Natural killer cell (primary cell): ENCODE results near the gene ANKH. TPM values are rescaled to one million over a fixed set of nuclear protein-coding genes. Genes with fewer than 3 reads are reported as not detected.

Experiments used
- ATAC-seq, 3 donors: fragments of 150-1000 bp in 2 of 3; fragments of 200-7000 bp in 1 of 3; cut with Tn5 transposase; 1 replicate in 1 of 3; 2 replicates in 2 of 3; pipeline ENCODE4 v1.10.0; 2021; ENCODE audit warnings: mild to moderate bottlenecking in 2 of 3, moderate library complexity in 2 of 3
- DNase-seq, 2 donors: peaks; one replicate each; pipeline versions ENCODE4 v3.0.0 to v3.0.0-alpha.2; 2013 to 2021; ENCODE audit warnings: mixed read lengths in 1 of 2
- H3K27ac ChIP-seq: one replicate; pipeline ENCODE4 v1.5.1; 2013; ENCODE audit warnings: mild to moderate bottlenecking, low read length
- H3K27me3 ChIP-seq: one replicate; pipeline ENCODE4 v1.6.1; 2013; ENCODE audit warnings: low read length; ENCODE audit not compliant: control insufficient read depth, insufficient read depth
- H3K36me3 ChIP-seq: one replicate; pipeline ENCODE4 v1.6.1; 2013; ENCODE audit warnings: low read length; ENCODE audit not compliant: control insufficient read depth, insufficient read depth
- H3K4me1 ChIP-seq: one replicate; pipeline ENCODE4 v1.6.1; 2013; ENCODE audit warnings: low read length; ENCODE audit not compliant: control insufficient read depth, insufficient read depth
- H3K4me3 ChIP-seq: one replicate; pipeline ENCODE4 v1.5.1; 2013; ENCODE audit warnings: low read length
- H3K9me3 ChIP-seq: one replicate; pipeline ENCODE4 v1.6.1; 2013; ENCODE audit warnings: low read length; ENCODE audit not compliant: control insufficient read depth, insufficient read depth
- H3K27ac Mint-ChIP-seq, 2 donors: one replicate each; pipeline ENCODE4 v1.8.0; 2022; ENCODE audit warnings: mild to moderate bottlenecking in 2 of 2, mixed read lengths in 2 of 2, moderate library complexity in 1 of 2
- H3K27me3 Mint-ChIP-seq, 2 donors: one replicate each; pipeline ENCODE4 v1.8.0; 2022; ENCODE audit warnings: low read depth in 2 of 2, mixed read lengths in 2 of 2
- H3K36me3 Mint-ChIP-seq: one replicate; pipeline ENCODE4 v1.8.0; 2022; ENCODE audit warnings: mixed read lengths
- H3K4me1 Mint-ChIP-seq, 2 donors: one replicate each; pipeline ENCODE4 v1.8.0; 2022; ENCODE audit warnings: mixed read lengths in 2 of 2
- H3K4me3 Mint-ChIP-seq: one replicate; pipeline ENCODE4 v1.8.0; 2022; ENCODE audit warnings: mild to moderate bottlenecking, moderate library complexity, mixed read lengths
- H3K9me3 Mint-ChIP-seq, 2 donors: one replicate each; pipeline ENCODE4 v1.8.0; 2022; ENCODE audit warnings: mixed read lengths in 2 of 2
- WGBS: methylation state at CpG from one replicate; pipeline ENCODE4 v1.1.7; 2013; ENCODE audit warnings: missing lambda C conversion rate; ENCODE audit not compliant: insufficient coverage; 5-methylcytosine and 5-hydroxymethylcytosine counted together
- intact Hi-C: fragments of 100-400 bp; cut with micrococcal nuclease; formaldehyde crosslinking; loops from one replicate; pipeline ENCODE4 v1.14.2; 2022
- total RNA-seq, 4 donors: library from RNA; stranded (reverse); fragments of 120-200 nt in 1 of 4; gene quantifications; one replicate each; pipeline versions ENCODE4 v1.2.3 to v1.2.4, GENCODE V29; 2013 to 2022
- TF ChIP-seq, protein P1 (sequence below): fragments of 200-600 bp; IDR thresholded peaks from one replicate; pipeline ENCODE4 v1.8.0; 2022; ENCODE audit warnings: antibody characterized with exemption

ANKH gene
- total RNA-seq, 3 donors from 2014 or later (not counting 1 experiment from before 2014, with no cell fraction given), result 52.9 to 78.0 (median 63.8) TPM

DNA sequence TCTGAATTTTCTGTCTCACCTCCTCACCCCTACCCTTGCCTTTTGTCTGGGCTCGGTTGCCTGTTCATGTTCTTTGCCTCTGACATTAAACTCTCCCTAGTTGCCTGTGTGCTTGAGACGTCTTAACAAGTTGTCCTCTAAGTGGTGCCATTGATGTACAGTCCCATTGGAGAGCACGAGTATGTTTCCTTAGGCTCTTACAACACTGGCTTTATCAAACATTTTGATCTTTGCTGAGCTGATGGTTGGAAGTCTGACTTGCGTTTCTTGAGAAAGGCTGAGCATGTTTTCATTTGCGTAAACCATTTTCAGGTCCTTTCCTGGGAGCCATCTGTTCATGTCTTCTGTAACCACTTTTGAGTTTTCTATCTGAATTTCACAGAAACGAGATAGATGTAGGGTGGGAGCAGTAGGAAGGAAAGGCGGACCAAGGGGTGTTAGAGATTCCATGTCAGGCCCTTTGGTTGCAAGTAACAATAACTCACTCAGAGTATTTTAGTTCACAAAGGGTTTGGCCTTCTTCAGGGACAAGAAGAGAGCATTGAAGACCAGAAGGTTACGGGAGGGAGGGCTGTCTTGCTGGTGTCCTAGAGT is 171.7 kb downstream of the ANKH start:
- Mint-ChIP-seq H3K9me3 (no peaks in the 10 kb centered on the region), H3K27ac (peak overlapping the region; percentile 21 to 29), H3K4me1 (peaks cover 46 to 52% of the 10 kb centered on the region in 2 donors), H3K27me3 (no peaks in the 10 kb centered on the region), H3K4me3 (no peak overlapping the region), H3K36me3 (peaks cover 7% of the 10 kb centered on the region)
- TF ChIP-seq, protein P1, sequence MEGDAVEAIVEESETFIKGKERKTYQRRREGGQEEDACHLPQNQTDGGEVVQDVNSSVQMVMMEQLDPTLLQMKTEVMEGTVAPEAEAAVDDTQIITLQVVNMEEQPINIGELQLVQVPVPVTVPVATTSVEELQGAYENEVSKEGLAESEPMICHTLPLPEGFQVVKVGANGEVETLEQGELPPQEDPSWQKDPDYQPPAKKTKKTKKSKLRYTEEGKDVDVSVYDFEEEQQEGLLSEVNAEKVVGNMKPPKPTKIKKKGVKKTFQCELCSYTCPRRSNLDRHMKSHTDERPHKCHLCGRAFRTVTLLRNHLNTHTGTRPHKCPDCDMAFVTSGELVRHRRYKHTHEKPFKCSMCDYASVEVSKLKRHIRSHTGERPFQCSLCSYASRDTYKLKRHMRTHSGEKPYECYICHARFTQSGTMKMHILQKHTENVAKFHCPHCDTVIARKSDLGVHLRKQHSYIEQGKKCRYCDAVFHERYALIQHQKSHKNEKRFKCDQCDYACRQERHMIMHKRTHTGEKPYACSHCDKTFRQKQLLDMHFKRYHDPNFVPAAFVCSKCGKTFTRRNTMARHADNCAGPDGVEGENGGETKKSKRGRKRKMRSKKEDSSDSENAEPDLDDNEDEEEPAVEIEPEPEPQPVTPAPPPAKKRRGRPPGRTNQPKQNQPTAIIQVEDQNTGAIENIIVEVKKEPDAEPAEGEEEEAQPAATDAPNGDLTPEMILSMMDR, result no peak
- H3K4me1 ChIP-seq, result peaks cover 23% of the 10 kb centered on the region
- WGBS, result 92% methylated on average over 8 of the region's 8 CpGs
- no peaks in the 10 kb centered on the region for H3K9me3 ChIP-seq
- H3K36me3 ChIP-seq, result peaks cover 28% of the 10 kb centered on the region
- DNase-seq, result no peak
- H3K27me3 ChIP-seq, result no peaks in the 10 kb centered on the region
- ATAC-seq, result peak in 1 of 3 donors; percentile 0
- intact Hi-C loops, result no loop called here
- no peak overlapping the region for H3K4me3 ChIP-seq
- H3K27ac ChIP-seq, result no peak overlapping the region

DNA sequence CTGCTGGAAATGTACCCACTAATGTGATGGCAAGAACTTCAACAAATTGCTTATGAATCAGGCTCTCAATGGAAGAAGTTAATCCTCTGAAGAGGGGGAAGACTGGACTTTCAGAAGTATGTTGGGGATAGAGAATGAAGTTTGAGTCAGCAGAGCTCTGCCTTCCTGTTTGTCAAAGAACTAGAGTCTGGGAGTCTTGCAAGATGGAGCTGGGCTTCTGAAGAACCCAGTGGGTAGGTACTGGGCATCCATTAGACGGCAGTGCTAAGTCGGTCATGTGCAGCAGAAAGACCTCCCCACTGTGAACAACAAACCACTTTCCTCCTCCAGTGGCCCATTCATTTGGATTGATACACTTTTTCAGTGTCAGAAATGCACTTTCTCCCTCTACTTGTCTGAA is 172.4 kb downstream of the ANKH start:
- 100% methylated on average over 2 of the region's 2 CpGs for whole genome bisulfite sequencing
- DNase-seq (no peak), ATAC-seq (no peak)
- TF ChIP-seq, protein P1, result no peak
- H3K36me3 ChIP-seq, result peaks cover 34% of the 10 kb centered on the region
- no peaks in the 10 kb centered on the region for H3K9me3 Mint-ChIP-seq
- H3K4me1 Mint-ChIP-seq, result peaks cover 46 to 48% of the 10 kb centered on the region in 2 donors
- intact Hi-C loops, result no loop called here
- H3K36me3 Mint-ChIP-seq, result peaks cover 7% of the 10 kb centered on the region
- no peak overlapping the region for H3K4me3 Mint-ChIP-seq
- peaks cover 23% of the 10 kb centered on the region for H3K4me1 ChIP-seq
- H3K4me3 ChIP-seq, result no peak overlapping the region
- no peak overlapping the region for H3K27ac ChIP-seq
- no peaks in the 10 kb centered on the region for H3K27me3 ChIP-seq
- no peaks in the 10 kb centered on the region for H3K27me3 Mint-ChIP-seq
- H3K27ac Mint-ChIP-seq, result no peak overlapping the region
- H3K9me3 ChIP-seq, result no peaks in the 10 kb centered on the region

DNA sequence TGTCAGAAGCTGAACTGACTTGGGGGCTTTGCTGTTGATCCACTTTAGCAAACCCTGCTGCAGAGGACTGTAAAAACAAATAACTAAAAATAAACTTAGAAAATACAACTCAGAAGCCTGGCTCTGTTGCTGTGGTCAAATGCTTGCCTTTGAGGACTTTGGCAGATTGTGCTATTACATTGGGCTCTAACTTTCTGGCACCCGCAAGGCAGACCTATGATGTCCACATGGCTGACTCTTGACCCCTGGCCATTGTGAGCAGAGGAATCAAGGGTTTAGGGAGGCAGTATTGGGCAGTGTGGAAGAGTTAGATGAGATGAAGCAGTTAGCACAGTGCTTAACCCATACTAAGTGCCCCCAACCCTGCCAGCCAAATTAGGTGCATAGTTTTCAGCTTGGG is 173.1 kb downstream of the ANKH start:
- Histone ChIP-seq H3K27ac (no peak overlapping the region), H3K9me3 (no peaks in the 10 kb centered on the region), H3K27me3 (no peaks in the 10 kb centered on the region), H3K4me1 (peaks cover 23% of the 10 kb centered on the region), H3K4me3 (no peak overlapping the region), H3K36me3 (peaks cover 40% of the 10 kb centered on the region)
- TF ChIP-seq, protein P1, result no peak
- intact Hi-C loops, result no loop called here
- no peak overlapping the region for H3K4me3 Mint-ChIP-seq
- H3K27ac Mint-ChIP-seq, result peak overlapping the region in 1 of 2 donors; percentile 55
- no peaks in the 10 kb centered on the region for H3K27me3 Mint-ChIP-seq
- DNase-seq (no peak), ATAC-seq (no peak)
- H3K9me3 Mint-ChIP-seq, result no peaks in the 10 kb centered on the region
- 100% methylated on average over 1 of the region's 1 CpG for WGBS
- H3K36me3 Mint-ChIP-seq, result peaks cover 7% of the 10 kb centered on the region
- peaks cover 41 to 42% of the 10 kb centered on the region in 2 donors for H3K4me1 Mint-ChIP-seq

DNA sequence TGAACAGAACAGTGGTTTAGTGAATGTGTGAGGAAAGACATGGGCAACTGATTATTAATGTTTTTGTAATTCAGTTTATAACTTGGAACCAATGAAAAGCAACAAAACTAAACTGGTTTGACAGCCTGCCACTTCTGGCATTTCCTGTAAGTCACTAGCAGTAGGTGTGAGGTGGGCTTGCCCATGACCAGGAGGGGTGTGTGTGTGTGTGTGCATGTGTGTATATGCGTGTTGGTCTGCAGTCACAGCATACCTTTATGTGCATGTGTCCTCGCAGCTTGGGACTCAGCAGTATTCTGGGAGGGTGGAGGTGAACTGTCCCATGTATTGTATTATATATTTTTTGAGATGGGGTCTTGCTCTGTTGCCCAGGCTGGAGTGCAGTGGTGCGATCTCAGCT is 174.7 kb downstream of the ANKH start:
- no peak for DNase-seq
- Mint-ChIP-seq H3K27me3 (no peaks in the 10 kb centered on the region), H3K36me3 (peaks cover 20% of the 10 kb centered on the region), H3K9me3 (no peaks in the 10 kb centered on the region), H3K27ac (peak overlapping the region; percentile 55 to 67), H3K4me1 (peaks cover 25 to 28% of the 10 kb centered on the region in 2 donors), H3K4me3 (no peak overlapping the region)
- Histone ChIP-seq H3K27me3 (no peaks in the 10 kb centered on the region), H3K36me3 (peaks cover 53% of the 10 kb centered on the region), H3K4me1 (peaks cover 12% of the 10 kb centered on the region), H3K4me3 (no peak overlapping the region), H3K27ac (no peak overlapping the region), H3K9me3 (no peaks in the 10 kb centered on the region)
- TF ChIP-seq, protein P1, result no peak
- intact Hi-C loops, result no loop called here
- WGBS, result 98% methylated on average over 3 of the region's 3 CpGs
- ATAC-seq, result peak in 1 of 3 donors; percentile 11
